GM12892 (cell line): ENCODE results near the gene CCDC116.

Source experiments
- POLR2A ChIP-seq: IDR thresholded peaks from 2 replicates; pipeline ENCODE4 v1.6.1; 2011; ENCODE audit warnings: low read depth, low read length, control low read depth
- POLR2AphosphoS5 ChIP-seq: IDR thresholded peaks from 2 replicates; pipeline ENCODE4 v1.6.1; 2011; ENCODE audit warnings: low read depth, low read length, control low read depth

DNA sequence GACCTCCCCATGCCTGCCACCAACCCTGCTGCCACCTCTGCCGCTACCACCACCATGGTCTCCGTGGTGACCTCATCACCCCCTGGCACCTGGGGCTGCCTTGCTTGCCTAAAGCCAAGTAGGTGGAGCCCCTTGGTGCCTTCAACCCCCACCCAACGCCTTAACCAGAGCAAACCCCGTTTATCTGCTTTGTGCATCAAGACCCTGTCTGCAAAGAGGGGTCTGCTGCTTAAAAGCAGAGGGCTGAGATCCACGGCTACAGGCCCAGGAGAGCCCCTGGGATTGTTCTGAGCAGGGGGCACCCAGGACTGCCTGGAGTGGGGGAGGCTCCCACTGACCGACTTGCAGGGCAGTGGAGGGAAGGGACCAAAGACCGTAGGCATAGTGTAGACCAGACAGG, 28.3 kb downstream of the CCDC116 start:
- TF ChIP-seq POLR2AphosphoS5 = no peak
- TF ChIP-seq POLR2A = no peak
